H1 (cell line): ENCODE results near the gene GYS2. TPM values are rescaled to one million over a fixed set of nuclear protein-coding genes. Genes with fewer than 3 reads are reported as not detected.

ENCODE experiments used
- CTCF ChIA-PET: fragments of 300-600 bp; sonication (Branson Sonifier 250); formaldehyde crosslinking; loops from one replicate; lab custom pipeline; 2021; ENCODE audit not compliant: partially characterized antibody; lab: Charles Lee
- POLR2A ChIA-PET: fragments of 300-600 bp; sonication (Branson Sonifier 250); formaldehyde crosslinking; loops from one replicate; lab custom pipeline; 2021; ENCODE audit warnings: inconsistent platforms; ENCODE audit not compliant: partially characterized antibody; lab: Charles Lee
- DNase-seq, 2 experiments: peaks; one replicate each; pipeline versions ENCODE4 v3.0.0 to v3.0.0-alpha.2; 2010 to 2022; ENCODE audit warnings: low spot score in 2 of 2, low read depth in 1 of 2, mixed read lengths in 1 of 2
- FAIRE-seq: peaks from 2 replicates; lab custom pipeline; 2011; peaks lifted over from hg19 to GRCh38; lab: Jason Lieb, UNC
- H2AFZ ChIP-seq: 2 replicates; pipeline ENCODE4 v1.8.1; 2012; ENCODE audit warnings: low read length, inconsistent platforms
- H2AK5ac ChIP-seq: 2 replicates; pipeline ENCODE4 v1.6.1; 2013; ENCODE audit warnings: low read depth, low read length
- H2BK120ac ChIP-seq: replicated peaks from 2 replicates; pipeline ENCODE3; 2013; ENCODE audit warnings: low read depth, low read length, inconsistent platforms
- H2BK12ac ChIP-seq: 2 replicates; pipeline ENCODE4 v1.6.1; 2013; ENCODE audit warnings: low read depth, low read length
- H2BK15ac ChIP-seq: 2 replicates; pipeline ENCODE4 v1.6.1; 2013; ENCODE audit warnings: low read length
- H2BK20ac ChIP-seq: 2 replicates; pipeline ENCODE4 v1.6.1; 2013; ENCODE audit warnings: low read length
- H2BK5ac ChIP-seq: 2 replicates; pipeline ENCODE4 v1.6.1; 2013; ENCODE audit warnings: low read depth, low read length
- H3K14ac ChIP-seq: 2 replicates; pipeline ENCODE4 v1.6.1; 2013; ENCODE audit warnings: inconsistent platforms; ENCODE audit not compliant: insufficient read length
- H3K18ac ChIP-seq: 2 replicates; pipeline ENCODE4 v1.6.1; 2013; ENCODE audit warnings: low read length; ENCODE audit errors: extremely low read depth
- H3K23ac ChIP-seq: 2 replicates; pipeline ENCODE4 v1.6.1; 2013; ENCODE audit warnings: inconsistent platforms; ENCODE audit not compliant: insufficient read length
- H3K23me2 ChIP-seq: 2 replicates; pipeline ENCODE4 v1.6.1; 2013; ENCODE audit warnings: low read depth, low read length
- H3K27ac ChIP-seq: 2 replicates; pipeline ENCODE4 v1.6.1; 2011; ENCODE audit warnings: low read depth, low read length, inconsistent platforms
- H3K27me3 ChIP-seq, 4 experiments: replicated peaks in 1 of 4; 1 replicate in 1 of 4; 2 replicates in 3 of 4; pipeline versions ENCODE4 v1.6.1 to v1.8.1; 2011 to 2013; ENCODE audit warnings: low read length in 3 of 4, mild to moderate bottlenecking in 3 of 4, inconsistent platforms in 2 of 4, mixed read lengths in 2 of 4, moderate library complexity in 1 of 4; ENCODE audit not compliant: control insufficient read depth in 3 of 4, insufficient read depth in 3 of 4; ENCODE audit errors: extremely low read depth in 1 of 4
- H3K36me3 ChIP-seq, 4 experiments: 2 replicates each; pipeline versions ENCODE4 v1.6.1 to v1.8.1; 2011 to 2013; ENCODE audit warnings: mild to moderate bottlenecking in 4 of 4, low read length in 3 of 4, moderate library complexity in 2 of 4, control low read depth in 1 of 4, inconsistent platforms in 1 of 4; ENCODE audit not compliant: insufficient read depth in 4 of 4, control insufficient read depth in 2 of 4
- H3K4ac ChIP-seq: replicated peaks from 2 replicates; pipeline ENCODE3; 2013; ENCODE audit warnings: low read length, low read depth, mixed read lengths, inconsistent platforms; ENCODE audit not compliant: insufficient read length
- H3K4me1 ChIP-seq, 4 experiments: replicated peaks in 1 of 4; 1 replicate in 1 of 4; 2 replicates in 3 of 4; pipeline versions ENCODE4 v1.6.1 to v1.8.1; 2011 to 2013; ENCODE audit warnings: low read length in 3 of 4, inconsistent platforms in 2 of 4, mixed read lengths in 1 of 4; ENCODE audit not compliant: insufficient read depth in 4 of 4, control insufficient read depth in 3 of 4
- H3K4me2 ChIP-seq, 2 experiments: 2 replicates each; pipeline versions ENCODE4 v1.6.1 to v1.8.1; 2011 to 2013; ENCODE audit warnings: low read depth in 2 of 2, low read length in 2 of 2, control low read depth in 1 of 2, inconsistent platforms in 1 of 2, mild to moderate bottlenecking in 1 of 2; ENCODE audit not compliant: insufficient read depth in 1 of 2
- H3K4me3 ChIP-seq, 4 experiments: fragments of 200-600, 300-600 bp in 1 of 4; sonication (generic), shearing (Covaris generic), sonication (Bioruptor Twin) in 1 of 4; 2 replicates each; pipeline versions ENCODE4 v1.5.1 to v1.8.1; 2011 to 2016; ENCODE audit warnings: low read length in 4 of 4, low read depth in 3 of 4, control low read depth in 2 of 4, inconsistent platforms in 2 of 4, mild to moderate bottlenecking in 2 of 4, mixed read lengths in 1 of 4, moderate library complexity in 1 of 4; ENCODE audit not compliant: insufficient read depth in 2 of 4; ENCODE audit errors: extremely low read depth in 1 of 4
- H3K56ac ChIP-seq: replicated peaks from 2 replicates; pipeline ENCODE3; 2013; ENCODE audit warnings: low read depth, mild to moderate bottlenecking, mixed read lengths, low read length, inconsistent platforms; ENCODE audit not compliant: insufficient read length
- H3K79me1 ChIP-seq: 2 replicates; pipeline ENCODE4 v1.6.1; 2013; ENCODE audit warnings: low read depth, low read length, control low read depth
- H3K79me2 ChIP-seq, 2 experiments: 2 replicates each; pipeline versions ENCODE4 v1.6.1 to v1.8.1; 2012 to 2013; ENCODE audit warnings: low read length in 2 of 2, mild to moderate bottlenecking in 2 of 2, inconsistent platforms in 1 of 2; ENCODE audit not compliant: insufficient read depth in 2 of 2, control insufficient read depth in 1 of 2
- H3K9ac ChIP-seq, 4 experiments: replicated peaks in 1 of 4; 1 replicate in 1 of 4; 2 replicates in 3 of 4; pipeline versions ENCODE4 v1.6.1 to v1.8.1; 2011 to 2013; ENCODE audit warnings: low read depth in 3 of 4, low read length in 3 of 4, control low read depth in 2 of 4, mild to moderate bottlenecking in 2 of 4, moderate library complexity in 2 of 4, inconsistent platforms in 1 of 4; ENCODE audit errors: extremely low read depth in 1 of 4
- H3K9me3 ChIP-seq, 2 experiments: 2 replicates each; pipeline versions ENCODE4 v1.6.1 to v1.8.1; 2012 to 2013; ENCODE audit warnings: mild to moderate bottlenecking in 2 of 2, moderate library complexity in 2 of 2, control low read depth in 1 of 2, inconsistent platforms in 1 of 2, low read depth in 1 of 2, low read length in 1 of 2, mixed read lengths in 1 of 2; ENCODE audit not compliant: insufficient read depth in 2 of 2
- H4K20me1 ChIP-seq, 2 experiments: replicated peaks in 1 of 2; 2 replicates each; pipeline versions ENCODE3 to v1.8.1; 2011 to 2013; ENCODE audit warnings: inconsistent platforms in 2 of 2, low read length in 2 of 2, mild to moderate bottlenecking in 1 of 2; ENCODE audit not compliant: insufficient read depth in 2 of 2, control insufficient read depth in 1 of 2
- H4K5ac ChIP-seq: 2 replicates; pipeline ENCODE4 v1.6.1; 2013; ENCODE audit warnings: low read length, low read depth, mixed read lengths, inconsistent platforms; ENCODE audit not compliant: insufficient read length
- H4K8ac ChIP-seq: 2 replicates; pipeline ENCODE4 v1.8.0; 2013; ENCODE audit warnings: mild to moderate bottlenecking, moderate library complexity, low read length, inconsistent platforms; ENCODE audit not compliant: insufficient read depth; ENCODE audit errors: extremely low read depth
- H4K91ac ChIP-seq: replicated peaks from 2 replicates; pipeline ENCODE3; 2013; ENCODE audit warnings: low read length, mixed read lengths, inconsistent platforms; ENCODE audit not compliant: insufficient read length
- CHD1 ChIP-seq: IDR thresholded peaks from 2 replicates; pipeline ENCODE4 v1.6.1; 2012; ENCODE audit warnings: low read depth, low read length, improper control_type of control experiment
- CHD2 ChIP-seq: IDR thresholded peaks from 2 replicates; pipeline ENCODE4 v1.6.1; 2012; ENCODE audit warnings: low read length, improper control_type of control experiment
- FOSL1 ChIP-seq: IDR thresholded peaks from 2 replicates; pipeline ENCODE4 v1.6.1; 2011; ENCODE audit warnings: mild to moderate bottlenecking, low read depth, low read length, moderate library complexity; ENCODE audit not compliant: insufficient read depth
- JUN ChIP-seq: IDR thresholded peaks from 2 replicates; pipeline ENCODE4 v1.6.1; 2011; ENCODE audit warnings: low read depth, mild to moderate bottlenecking, improper control_type of control experiment, low read length
- JUND ChIP-seq: IDR thresholded peaks from 2 replicates; pipeline ENCODE4 v1.6.1; 2011; ENCODE audit warnings: mild to moderate bottlenecking, improper control_type of control experiment, low read length
- KDM1A ChIP-seq: fragments of 200-600, 300-600 bp; sonication (generic); IDR thresholded peaks from 2 replicates; pipeline ENCODE4 v1.7.1; 2016; ENCODE audit warnings: mild to moderate bottlenecking, low read length, borderline replicate concordance
- PHF8 ChIP-seq: fragments of 200-600 bp; sonication (generic); conservative IDR thresholded peaks from 2 replicates; pipeline ENCODE4 v1.7.1; 2012; ENCODE audit warnings: low read depth, mild to moderate bottlenecking, inconsistent platforms, low read length, moderate library complexity
- RBBP5 ChIP-seq: IDR thresholded peaks from 2 replicates; pipeline ENCODE4 v1.7.1; 2012; ENCODE audit warnings: low read depth, mild to moderate bottlenecking, inconsistent platforms, low read length, moderate library complexity, borderline replicate concordance
- SAP30 ChIP-seq: fragments of 300-600 bp; sonication (generic); IDR thresholded peaks from 2 replicates; pipeline ENCODE4 v1.7.1; 2012; ENCODE audit warnings: low read length, moderate library complexity, mild to moderate bottlenecking, inconsistent platforms; ENCODE audit not compliant: insufficient read depth, insufficient replicate concordance
- SP2 ChIP-seq: IDR thresholded peaks from 2 replicates; pipeline ENCODE4 v1.6.1; 2012; ENCODE audit warnings: mild to moderate bottlenecking, low read length, inconsistent platforms
- TAF7 ChIP-seq: optimal IDR thresholded peaks from 2 replicates; pipeline ENCODE3; 2011; ENCODE audit warnings: low read depth, mild to moderate bottlenecking, inconsistent platforms, low read length, moderate library complexity, borderline replicate concordance
- WGBS, 2 experiments: shearing (Covaris generic) in 1 of 2; methylation state at CpG; one replicate each; pipeline versions ENCODE4 v1.1.6 to v1.1.7; 2013 to 2015; ENCODE audit warnings: low lambda C conversion rate in 2 of 2, mixed read lengths in 2 of 2, inconsistent platforms in 1 of 2, low coverage in 1 of 2, missing lambda C conversion rate in 1 of 2; ENCODE audit not compliant: insufficient replicate concordance in 2 of 2, insufficient coverage in 1 of 2, insufficient read length in 1 of 2; ENCODE audit errors: extremely low coverage in 1 of 2, missing lambda C conversion rate in 1 of 2; 5-methylcytosine and 5-hydroxymethylcytosine counted together
- polyA plus RNA-seq, 7 experiments: library from polyadenylated mRNA; depleted of rRNA in 3 of 7; stranded (reverse) in 5 of 7; unstranded in 2 of 7; fragments of >200 nt in 5 of 7; fragments of 200-250 nt in 2 of 7; gene quantifications; 1 replicate in 5 of 7; 2 replicates in 1 of 7; 4 replicates in 1 of 7; pipeline versions ENCODE4 v1.2.1 to v1.2.3, GENCODE V29; 2011 to 2013; ENCODE audit warnings: missing spikeins in 2 of 7, mixed read lengths in 2 of 7
- total RNA-seq: library from RNA; stranded (reverse); fragmentation: NEBNext Ultra II Directional; extraction: Animal tissue kit (Norgen Biotek cat#: 25700); gene quantifications from 2 replicates; pipeline ENCODE4 v1.2.1, GENCODE V29; 2021

GYS2 gene
- total and polyA plus RNA-seq, 2 of the 8 experiments (the other 6 are each of a cell fraction or from before 2014, with no cell fraction given): not detected

- no peak overlapping the region for H3K4ac ChIP-seq
- H2BK120ac ChIP-seq: no peak overlapping the region
- no peak overlapping the region for H4K5ac ChIP-seq
- no peaks in the 10 kb centered on the region for H3K79me2 ChIP-seq
- no peak overlapping the region for H2BK12ac ChIP-seq
- no peak overlapping the region for H3K27ac ChIP-seq
- H3K18ac ChIP-seq: no peak overlapping the region
- TF ChIP-seq JUN: no peak
- no peak for TF ChIP-seq FOSL1
- TF ChIP-seq SP2: no peak
- TF ChIP-seq PHF8: no peak
- TF ChIP-seq JUND: no peak
- TF ChIP-seq KDM1A: no peak
- TF ChIP-seq CHD1: no peak
- no peak for TF ChIP-seq CHD2
- no peak for TF ChIP-seq TAF7
- TF ChIP-seq RBBP5: no peak
- TF ChIP-seq SAP30: no peak
- TF ChIP-seq, all 59 proteins: peak for 0
- Histone ChIP-seq H3K27me3 (no peaks in the 10 kb centered on the region), H3K9ac (no peak overlapping the region), H3K4me2 (no peak overlapping the region), H3K9me3 (peaks cover 0 to 5% of the 10 kb centered on the region in 2 experiments; a peak in 2 of 4 replicates), H2BK15ac (no peak overlapping the region), H4K20me1 (peaks cover 0 to 2% of the 10 kb centered on the region in 2 experiments), H2AFZ (no peak overlapping the region), H2AK5ac (no peak overlapping the region), H3K23ac (no peak overlapping the region), H3K36me3 (no peaks in the 10 kb centered on the region; a peak in 1 of 8 replicates), H3K14ac (no peak overlapping the region), H3K79me1 (no peaks in the 10 kb centered on the region), H3K4me3 (no peak overlapping the region), H2BK20ac (no peak overlapping the region), H4K91ac (no peak overlapping the region), H3K4me1 (no peaks in the 10 kb centered on the region), H3K56ac (no peak overlapping the region), H2BK5ac (no peak overlapping the region), H4K8ac (no peak overlapping the region), H3K23me2 (no peaks in the 10 kb centered on the region)
- 97% methylated on average over 2 of the region's 2 CpGs; no CpG with 5 or more reads in 1 of the 2 experiments for WGBS, 2 experiments
- DNase-seq (no peak), FAIRE-seq (no peak)
- POLR2A ChIA-PET: interaction anchor here (0.6 to 1.0 kb wide), 4 partner anchors 20 to 30 kb away, joined by 3 to 5 read pairs (median 3); partner anchors contain the start of gene LDHB
- CTCF ChIA-PET: interaction anchor here (0.6 to 1.1 kb wide), 2 partner anchors 17 to 21 kb away, joined by 3 read pairs; no protein-coding TSS in a partner anchor
Observed at GRCh38 chr12:21627924-21628323, 23.3 kb upstream of the GYS2 start.
